GM23338 (cell line): ENCODE data around the gene NEB. TPM values are rescaled to one million over a fixed set of nuclear protein-coding genes. Genes with fewer than 3 reads are reported as not detected.

Experiments used
- ATAC-seq: fragments of 200-7000 bp; cut with Tn5 transposase; 3 replicates; pipeline ENCODE4 v1.9.1; 2020
- DNase-seq: peaks from one replicate; pipeline ENCODE4 v3.0.0-alpha.2; 2015; ENCODE audit warnings: low spot score
- H2AFZ ChIP-seq: fragments of 200-600 bp; sonication (generic); 2 replicates; pipeline ENCODE4 v1.8.0; 2016; ENCODE audit warnings: antibody characterized with exemption, mild to moderate bottlenecking, moderate library complexity
- H3F3A ChIP-seq: fragments of 200-600 bp; sonication (generic); replicated peaks from 2 replicates; pipeline ENCODE4 v1.8.0; 2017; ENCODE audit warnings: antibody characterized with exemption, mixed run types, low read depth
- H3K27ac ChIP-seq: fragments of 200-600 bp; sonication (generic); 2 replicates; pipeline ENCODE4 v1.6.1; 2016; ENCODE audit warnings: low read depth
- H3K27me3 ChIP-seq: fragments of 200-600 bp; sonication (generic); 2 replicates; pipeline ENCODE4 v1.8.0; 2016; ENCODE audit warnings: mild to moderate bottlenecking, mixed run types, moderate library complexity; ENCODE audit not compliant: insufficient read depth
- H3K36me3 ChIP-seq: fragments of 200-600 bp; sonication (generic); 2 replicates; pipeline ENCODE4 v1.8.0; 2016; ENCODE audit warnings: mild to moderate bottlenecking; ENCODE audit not compliant: insufficient read depth
- H3K4me1 ChIP-seq: fragments of 200-600 bp; sonication (generic); 2 replicates; pipeline ENCODE4 v1.8.0; 2016; ENCODE audit warnings: mild to moderate bottlenecking, moderate library complexity; ENCODE audit not compliant: insufficient read depth
- H3K4me2 ChIP-seq: fragments of 200-600 bp; sonication (generic); 2 replicates; pipeline ENCODE4 v1.7.1; 2017; ENCODE audit warnings: mixed run types
- H3K4me3 ChIP-seq: fragments of 200-600 bp; sonication (generic); 2 replicates; pipeline ENCODE4 v1.6.1; 2016; ENCODE audit warnings: mixed run types
- H3K79me2 ChIP-seq: fragments of 200-600 bp; sonication (generic); replicated peaks from 2 replicates; pipeline ENCODE4 v1.8.0; 2017; ENCODE audit warnings: mild to moderate bottlenecking; ENCODE audit not compliant: insufficient read depth
- H3K9me2 ChIP-seq: fragments of 200-600 bp; sonication (generic); 2 replicates; pipeline ENCODE4 v1.8.0; 2017; ENCODE audit not compliant: insufficient read depth
- H4K20me1 ChIP-seq: fragments of 200-600 bp; sonication (generic); replicated peaks from 2 replicates; pipeline ENCODE4 v1.8.0; 2017; ENCODE audit warnings: mild to moderate bottlenecking; ENCODE audit not compliant: insufficient read depth
- H3K27ac Mint-ChIP-seq: 2 replicates; pipeline ENCODE4 v1.8.0; 2020; ENCODE audit warnings: inconsistent platforms, mild to moderate bottlenecking, moderate library complexity, mixed read lengths
- H3K27me3 Mint-ChIP-seq: 3 replicates; pipeline ENCODE4 v1.8.0; 2022; ENCODE audit warnings: low read depth, mild to moderate bottlenecking, moderate library complexity, mixed read lengths, inconsistent platforms; ENCODE audit not compliant: insufficient read depth, poor library complexity
- H3K36me3 Mint-ChIP-seq: 3 replicates; pipeline ENCODE4 v1.8.0; 2021; ENCODE audit warnings: low read depth, mild to moderate bottlenecking, inconsistent platforms, moderate library complexity, mixed read lengths
- H3K4me1 Mint-ChIP-seq: 3 replicates; pipeline ENCODE4 v1.8.0; 2020; ENCODE audit warnings: mild to moderate bottlenecking, inconsistent platforms, mixed read lengths
- H3K4me3 Mint-ChIP-seq: 3 replicates; pipeline ENCODE4 v1.8.0; 2021; ENCODE audit warnings: moderate library complexity, mild to moderate bottlenecking, inconsistent platforms, mixed read lengths
- H3K9me3 Mint-ChIP-seq: 3 replicates; pipeline ENCODE4 v1.8.0; 2020; ENCODE audit warnings: moderate library complexity, mild to moderate bottlenecking, inconsistent platforms, mixed read lengths
- CREB1 ChIP-seq: fragments of 250-450 bp; sonication (Bioruptor Pico); IDR thresholded peaks from 2 replicates; pipeline ENCODE4 v1.5.0; 2020; ENCODE audit warnings: low read depth, mild to moderate bottlenecking, moderate library complexity
- ETS1 ChIP-seq: IDR thresholded peaks from 2 replicates; pipeline ENCODE4 v1.6.1; 2016; ENCODE audit warnings: antibody characterized with exemption
- EZH2 ChIP-seq: fragments of 200-600 bp; sonication (generic); IDR thresholded peaks from one replicate; pipeline ENCODE4 v1.8.0; 2017; ENCODE audit warnings: antibody characterized with exemption, mild to moderate bottlenecking, low read depth; ENCODE audit not compliant: unreplicated experiment
- EZH2phosphoT487 ChIP-seq: fragments of 200-600 bp; sonication (generic); IDR thresholded peaks from one replicate; pipeline ENCODE4 v1.8.1; 2018; ENCODE audit warnings: antibody characterized with exemption; ENCODE audit not compliant: unreplicated experiment
- POLR2AphosphoS5 ChIP-seq: IDR thresholded peaks from 2 replicates; pipeline ENCODE4 v1.6.1; 2016; ENCODE audit warnings: antibody characterized with exemption, low read depth
- STAT1 ChIP-seq: IDR thresholded peaks from one replicate; pipeline ENCODE4 v1.6.1; 2016; ENCODE audit warnings: antibody characterized with exemption; ENCODE audit not compliant: unreplicated experiment
- ZNF114 ChIP-seq: fragments of 250-450 bp; sonication (Bioruptor Pico); IDR thresholded peaks from 2 replicates; pipeline ENCODE4 v1.5.0; 2020; ENCODE audit warnings: mild to moderate bottlenecking, moderate library complexity
- ZNF331 ChIP-seq: fragments of 250-450 bp; sonication (Bioruptor Pico); IDR thresholded peaks from 2 replicates; pipeline ENCODE4 v1.5.0; 2020; ENCODE audit warnings: low read depth, mild to moderate bottlenecking, moderate library complexity
- polyA plus RNA-seq: library from polyadenylated mRNA; unstranded; fragments of >200 nt; fragmentation: Nextera tagmentation; extraction: Ambion mirVana; gene quantifications from 2 replicates; pipeline ENCODE4 v1.2.1, GENCODE V29; 2016
- total RNA-seq: library from RNA; depleted of rRNA; stranded (reverse); fragments of >200 nt; shearing (Covaris generic); gene quantifications from 2 replicates; pipeline ENCODE4 v1.2.3, GENCODE V29; 2014
- TF ChIP-seq, protein P1 (sequence below): IDR thresholded peaks from one replicate; pipeline ENCODE4 v1.6.1; 2018; ENCODE audit warnings: antibody characterized with exemption; ENCODE audit not compliant: unreplicated experiment
- TF ChIP-seq, protein P2 (sequence below), 2 experiments: fragments of 200-600 bp in 1 of 2; sonication (generic) in 1 of 2; conservative IDR thresholded peaks; 2 replicates each; pipeline versions ENCODE4 v1.5.1 to v1.6.1; 2016 to 2017; ENCODE audit warnings: antibody characterized with exemption in 2 of 2, low read depth in 2 of 2, mild to moderate bottlenecking in 2 of 2, moderate library complexity in 1 of 2

The NEB gene
- total and polyA plus RNA-seq, 2 experiments from 2014 or later, result 6.2 to 13.7 TPM

- H3K36me3 ChIP-seq, result no peaks in the 10 kb centered on the region
- no peak overlapping the region for H3K27ac Mint-ChIP-seq
- TF ChIP-seq STAT1 (no peak), ETS1 (no peak), ZNF331 (CRISPR knock-in tag) (no peak), EZH2phosphoT487 (no peak), ZNF114 (no peak), CREB1 (CRISPR knock-in tag) (no peak)
- TF ChIP-seq, protein P1, sequence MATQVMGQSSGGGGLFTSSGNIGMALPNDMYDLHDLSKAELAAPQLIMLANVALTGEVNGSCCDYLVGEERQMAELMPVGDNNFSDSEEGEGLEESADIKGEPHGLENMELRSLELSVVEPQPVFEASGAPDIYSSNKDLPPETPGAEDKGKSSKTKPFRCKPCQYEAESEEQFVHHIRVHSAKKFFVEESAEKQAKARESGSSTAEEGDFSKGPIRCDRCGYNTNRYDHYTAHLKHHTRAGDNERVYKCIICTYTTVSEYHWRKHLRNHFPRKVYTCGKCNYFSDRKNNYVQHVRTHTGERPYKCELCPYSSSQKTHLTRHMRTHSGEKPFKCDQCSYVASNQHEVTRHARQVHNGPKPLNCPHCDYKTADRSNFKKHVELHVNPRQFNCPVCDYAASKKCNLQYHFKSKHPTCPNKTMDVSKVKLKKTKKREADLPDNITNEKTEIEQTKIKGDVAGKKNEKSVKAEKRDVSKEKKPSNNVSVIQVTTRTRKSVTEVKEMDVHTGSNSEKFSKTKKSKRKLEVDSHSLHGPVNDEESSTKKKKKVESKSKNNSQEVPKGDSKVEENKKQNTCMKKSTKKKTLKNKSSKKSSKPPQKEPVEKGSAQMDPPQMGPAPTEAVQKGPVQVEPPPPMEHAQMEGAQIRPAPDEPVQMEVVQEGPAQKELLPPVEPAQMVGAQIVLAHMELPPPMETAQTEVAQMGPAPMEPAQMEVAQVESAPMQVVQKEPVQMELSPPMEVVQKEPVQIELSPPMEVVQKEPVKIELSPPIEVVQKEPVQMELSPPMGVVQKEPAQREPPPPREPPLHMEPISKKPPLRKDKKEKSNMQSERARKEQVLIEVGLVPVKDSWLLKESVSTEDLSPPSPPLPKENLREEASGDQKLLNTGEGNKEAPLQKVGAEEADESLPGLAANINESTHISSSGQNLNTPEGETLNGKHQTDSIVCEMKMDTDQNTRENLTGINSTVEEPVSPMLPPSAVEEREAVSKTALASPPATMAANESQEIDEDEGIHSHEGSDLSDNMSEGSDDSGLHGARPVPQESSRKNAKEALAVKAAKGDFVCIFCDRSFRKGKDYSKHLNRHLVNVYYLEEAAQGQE, result no peak
- H3K4me1 ChIP-seq, result peaks cover 7% of the 10 kb centered on the region; the same call in 1 of the 2 replicates
- H4K20me1 ChIP-seq, result no peaks in the 10 kb centered on the region
- H3K27me3 Mint-ChIP-seq, result peaks cover 2% of the 10 kb centered on the region
- no peak overlapping the region for H3K4me3 ChIP-seq
- H3K9me2 ChIP-seq, result 0 out of 2 replicates have a peak, but pooled peaks cover 3% of the 10 kb centered on the region
- no peaks in the 10 kb centered on the region for H3K36me3 Mint-ChIP-seq
- ATAC-seq (no peak), DNase-seq (no peak)
- H3F3A ChIP-seq, result no peaks in the 10 kb centered on the region
- H3K4me3 Mint-ChIP-seq, result no peak overlapping the region
- no peak overlapping the region for H2AFZ ChIP-seq
- H3K79me2 ChIP-seq, result no peaks in the 10 kb centered on the region
- H3K4me1 Mint-ChIP-seq, result peaks cover 7% of the 10 kb centered on the region
- H3K27ac ChIP-seq, result no peak overlapping the region
- H3K9me3 Mint-ChIP-seq, result no peaks in the 10 kb centered on the region
- H3K4me2 ChIP-seq, result no peak overlapping the region
- H3K27me3 ChIP-seq, result no peaks in the 10 kb centered on the region
Measured at GRCh38 chr2:151664520-151664919, 69.8 kb downstream of the NEB start.

- peaks cover 2% of the 10 kb centered on the region for H3K27me3 Mint-ChIP-seq
- no peak overlapping the region for H2AFZ ChIP-seq
- no peaks in the 10 kb centered on the region; the same call in 1 of the 2 replicates for H3K4me1 ChIP-seq
- H3K36me3 ChIP-seq, result no peaks in the 10 kb centered on the region
- H3K27me3 ChIP-seq, result no peaks in the 10 kb centered on the region
- TF ChIP-seq, protein P2, sequence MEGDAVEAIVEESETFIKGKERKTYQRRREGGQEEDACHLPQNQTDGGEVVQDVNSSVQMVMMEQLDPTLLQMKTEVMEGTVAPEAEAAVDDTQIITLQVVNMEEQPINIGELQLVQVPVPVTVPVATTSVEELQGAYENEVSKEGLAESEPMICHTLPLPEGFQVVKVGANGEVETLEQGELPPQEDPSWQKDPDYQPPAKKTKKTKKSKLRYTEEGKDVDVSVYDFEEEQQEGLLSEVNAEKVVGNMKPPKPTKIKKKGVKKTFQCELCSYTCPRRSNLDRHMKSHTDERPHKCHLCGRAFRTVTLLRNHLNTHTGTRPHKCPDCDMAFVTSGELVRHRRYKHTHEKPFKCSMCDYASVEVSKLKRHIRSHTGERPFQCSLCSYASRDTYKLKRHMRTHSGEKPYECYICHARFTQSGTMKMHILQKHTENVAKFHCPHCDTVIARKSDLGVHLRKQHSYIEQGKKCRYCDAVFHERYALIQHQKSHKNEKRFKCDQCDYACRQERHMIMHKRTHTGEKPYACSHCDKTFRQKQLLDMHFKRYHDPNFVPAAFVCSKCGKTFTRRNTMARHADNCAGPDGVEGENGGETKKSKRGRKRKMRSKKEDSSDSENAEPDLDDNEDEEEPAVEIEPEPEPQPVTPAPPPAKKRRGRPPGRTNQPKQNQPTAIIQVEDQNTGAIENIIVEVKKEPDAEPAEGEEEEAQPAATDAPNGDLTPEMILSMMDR (conservative IDR thresholded peaks at IDR 0.05; ENCODE audit: low read depth in 2 of 2), result no peak
- TF ChIP-seq CREB1 (CRISPR knock-in tag) (no peak), EZH2 (no peak), STAT1 (no peak), POLR2AphosphoS5 (no peak)
- TF ChIP-seq, protein P1, result no peak
- no peak overlapping the region for H3K27ac Mint-ChIP-seq
- H3K9me3 Mint-ChIP-seq, result no peaks in the 10 kb centered on the region
- no peaks in the 10 kb centered on the region for H3F3A ChIP-seq
- 0 out of 2 replicates have a peak, but pooled peaks cover 3% of the 10 kb centered on the region for H3K9me2 ChIP-seq
- H3K79me2 ChIP-seq, result no peaks in the 10 kb centered on the region
- H3K4me2 ChIP-seq, result no peak overlapping the region
- ATAC-seq (no peak), DNase-seq (no peak)
- H3K4me1 Mint-ChIP-seq, result peaks cover 3% of the 10 kb centered on the region; the same call in 1 of the 3 replicates
- H3K4me3 ChIP-seq, result no peak overlapping the region
- H3K4me3 Mint-ChIP-seq, result no peak overlapping the region
- H4K20me1 ChIP-seq, result no peaks in the 10 kb centered on the region
- no peaks in the 10 kb centered on the region; the same call in 2 of the 3 replicates for H3K36me3 Mint-ChIP-seq
- no peak overlapping the region for H3K27ac ChIP-seq
Measured at GRCh38 chr2:151661625-151662024, 72.7 kb downstream of the NEB start.
